GM12878 (cell line): ENCODE results near the gene AEBP1.

Source experiments
- CUX1 ChIP-seq: IDR thresholded peaks from 2 replicates; pipeline ENCODE4 v1.6.1; 2012; ENCODE audit warnings: improper control_type of control experiment, low read depth, low read length; ENCODE audit not compliant: insufficient replicate concordance
- EP300 ChIP-seq, 2 experiments: fragments of 150-350 bp in 1 of 2; IDR thresholded peaks; 2 replicates each; pipeline ENCODE4 v1.6.1; 2011 to 2012; ENCODE audit warnings: low read depth in 2 of 2, low read length in 2 of 2, borderline replicate concordance in 1 of 2, improper control_type of control experiment in 1 of 2, inconsistent platforms in 1 of 2; ENCODE audit not compliant: control insufficient read depth in 1 of 2
- FOS ChIP-seq: IDR thresholded peaks from 3 replicates; pipeline ENCODE4 v1.6.1; 2011; ENCODE audit warnings: borderline replicate concordance; ENCODE audit not compliant: insufficient read length; ENCODE audit errors: extremely low read depth
- HDAC2 ChIP-seq: fragments of 200-600 bp; sonication (generic); IDR thresholded peaks from 2 replicates; pipeline ENCODE4 v1.6.1; 2017
- POLR2A ChIP-seq: IDR thresholded peaks from 2 replicates; pipeline ENCODE4 v1.6.1; 2011; ENCODE audit warnings: low read depth, mild to moderate bottlenecking, low read length
- RFX5 ChIP-seq: IDR thresholded peaks from 2 replicates; pipeline ENCODE4 v1.6.1; 2011; ENCODE audit warnings: low read depth, low read length, improper control_type of control experiment
- SMC3 ChIP-seq: IDR thresholded peaks from 2 replicates; pipeline ENCODE4 v1.6.1; 2011; ENCODE audit warnings: low read length, improper control_type of control experiment, borderline replicate concordance
- SREBF1 ChIP-seq: IDR thresholded peaks from 2 replicates; pipeline ENCODE4 v1.6.1; 2012; ENCODE audit warnings: mild to moderate bottlenecking, low read length
- SRF ChIP-seq, 2 experiments: IDR thresholded peaks; 2 replicates each; pipeline ENCODE4 v1.6.1; 2011; ENCODE audit warnings: low read depth in 2 of 2, low read length in 2 of 2, mild to moderate bottlenecking in 1 of 2, moderate library complexity in 1 of 2
- SUZ12 ChIP-seq: fragments of 200-600 bp; sonication (generic); IDR thresholded peaks from one replicate; pipeline ENCODE4 v1.6.1; 2018; ENCODE audit warnings: antibody characterized with exemption, mild to moderate bottlenecking; ENCODE audit not compliant: unreplicated experiment
- ZBTB33 ChIP-seq: fragments of 450-650 bp; IDR thresholded peaks from 2 replicates; pipeline ENCODE4 v1.6.1; 2017; ENCODE audit warnings: mild to moderate bottlenecking
- ZNF687 ChIP-seq: fragments of 450-650 bp; IDR thresholded peaks from 2 replicates; pipeline ENCODE4 v1.6.1; 2017; ENCODE audit warnings: mild to moderate bottlenecking, moderate library complexity
- TF ChIP-seq, protein P1 (sequence below): IDR thresholded peaks from 2 replicates; pipeline ENCODE4 v1.6.1; 2012; ENCODE audit warnings: mild to moderate bottlenecking, low read depth, low read length
- TF ChIP-seq, protein P2 (sequence below), 3 experiments: IDR thresholded peaks in 2 of 3; conservative IDR thresholded peaks in 1 of 3; 2 replicates each; pipeline ENCODE4 v1.5.1; 2011; ENCODE audit warnings: low read depth in 3 of 3, low read length in 3 of 3, mild to moderate bottlenecking in 3 of 3, control low read depth in 2 of 3, moderate library complexity in 2 of 3, inconsistent platforms in 1 of 3, mixed read lengths in 1 of 3; ENCODE audit not compliant: control insufficient read depth in 2 of 3, insufficient read depth in 1 of 3; ENCODE audit errors: extremely low read depth in 1 of 3

DNA sequence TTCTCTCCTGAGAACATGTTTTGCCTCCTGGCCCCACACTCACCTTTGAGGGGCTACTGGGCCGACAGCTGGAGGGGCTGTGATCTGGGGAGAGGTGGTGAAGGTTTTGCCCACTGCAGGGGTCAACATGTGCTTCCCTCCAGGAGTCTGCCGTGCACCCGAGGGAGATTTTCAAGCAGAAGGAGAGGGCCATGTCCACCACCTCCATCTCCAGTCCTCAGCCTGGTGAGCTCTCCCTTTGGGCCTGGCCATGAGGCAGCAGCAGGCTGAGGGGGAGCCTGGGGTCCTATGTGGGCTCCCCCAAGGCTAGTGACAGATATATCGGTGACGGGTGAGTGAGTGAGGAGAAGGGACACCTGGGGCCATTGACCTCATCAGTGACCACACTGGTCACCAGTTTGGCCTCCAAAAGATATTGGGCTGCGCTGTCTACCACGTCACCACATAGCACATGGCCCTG, 45.4 kb upstream of the AEBP1 start:
- TF ChIP-seq CUX1 (no peak), EP300 (IDR thresholded peaks at IDR 0.05; ENCODE audit: borderline replicate concordance in 1 of 2, control insufficient read depth in 1 of 2, low read depth in 2 of 2, low read length in 2 of 2) (no peak), SRF (IDR thresholded peaks at IDR 0.05; ENCODE audit: low read depth in 2 of 2, low read length in 2 of 2) (no peak), HDAC2 (no peak), FOS (no peak), SREBF1 (no peak), SUZ12 (no peak), ZNF687 (no peak), SMC3 (no peak), RFX5 (no peak), ZBTB33 (no peak), POLR2A (no peak)
- TF ChIP-seq, protein P1, sequence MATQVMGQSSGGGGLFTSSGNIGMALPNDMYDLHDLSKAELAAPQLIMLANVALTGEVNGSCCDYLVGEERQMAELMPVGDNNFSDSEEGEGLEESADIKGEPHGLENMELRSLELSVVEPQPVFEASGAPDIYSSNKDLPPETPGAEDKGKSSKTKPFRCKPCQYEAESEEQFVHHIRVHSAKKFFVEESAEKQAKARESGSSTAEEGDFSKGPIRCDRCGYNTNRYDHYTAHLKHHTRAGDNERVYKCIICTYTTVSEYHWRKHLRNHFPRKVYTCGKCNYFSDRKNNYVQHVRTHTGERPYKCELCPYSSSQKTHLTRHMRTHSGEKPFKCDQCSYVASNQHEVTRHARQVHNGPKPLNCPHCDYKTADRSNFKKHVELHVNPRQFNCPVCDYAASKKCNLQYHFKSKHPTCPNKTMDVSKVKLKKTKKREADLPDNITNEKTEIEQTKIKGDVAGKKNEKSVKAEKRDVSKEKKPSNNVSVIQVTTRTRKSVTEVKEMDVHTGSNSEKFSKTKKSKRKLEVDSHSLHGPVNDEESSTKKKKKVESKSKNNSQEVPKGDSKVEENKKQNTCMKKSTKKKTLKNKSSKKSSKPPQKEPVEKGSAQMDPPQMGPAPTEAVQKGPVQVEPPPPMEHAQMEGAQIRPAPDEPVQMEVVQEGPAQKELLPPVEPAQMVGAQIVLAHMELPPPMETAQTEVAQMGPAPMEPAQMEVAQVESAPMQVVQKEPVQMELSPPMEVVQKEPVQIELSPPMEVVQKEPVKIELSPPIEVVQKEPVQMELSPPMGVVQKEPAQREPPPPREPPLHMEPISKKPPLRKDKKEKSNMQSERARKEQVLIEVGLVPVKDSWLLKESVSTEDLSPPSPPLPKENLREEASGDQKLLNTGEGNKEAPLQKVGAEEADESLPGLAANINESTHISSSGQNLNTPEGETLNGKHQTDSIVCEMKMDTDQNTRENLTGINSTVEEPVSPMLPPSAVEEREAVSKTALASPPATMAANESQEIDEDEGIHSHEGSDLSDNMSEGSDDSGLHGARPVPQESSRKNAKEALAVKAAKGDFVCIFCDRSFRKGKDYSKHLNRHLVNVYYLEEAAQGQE: no peak
- TF ChIP-seq, protein P2, sequence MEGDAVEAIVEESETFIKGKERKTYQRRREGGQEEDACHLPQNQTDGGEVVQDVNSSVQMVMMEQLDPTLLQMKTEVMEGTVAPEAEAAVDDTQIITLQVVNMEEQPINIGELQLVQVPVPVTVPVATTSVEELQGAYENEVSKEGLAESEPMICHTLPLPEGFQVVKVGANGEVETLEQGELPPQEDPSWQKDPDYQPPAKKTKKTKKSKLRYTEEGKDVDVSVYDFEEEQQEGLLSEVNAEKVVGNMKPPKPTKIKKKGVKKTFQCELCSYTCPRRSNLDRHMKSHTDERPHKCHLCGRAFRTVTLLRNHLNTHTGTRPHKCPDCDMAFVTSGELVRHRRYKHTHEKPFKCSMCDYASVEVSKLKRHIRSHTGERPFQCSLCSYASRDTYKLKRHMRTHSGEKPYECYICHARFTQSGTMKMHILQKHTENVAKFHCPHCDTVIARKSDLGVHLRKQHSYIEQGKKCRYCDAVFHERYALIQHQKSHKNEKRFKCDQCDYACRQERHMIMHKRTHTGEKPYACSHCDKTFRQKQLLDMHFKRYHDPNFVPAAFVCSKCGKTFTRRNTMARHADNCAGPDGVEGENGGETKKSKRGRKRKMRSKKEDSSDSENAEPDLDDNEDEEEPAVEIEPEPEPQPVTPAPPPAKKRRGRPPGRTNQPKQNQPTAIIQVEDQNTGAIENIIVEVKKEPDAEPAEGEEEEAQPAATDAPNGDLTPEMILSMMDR (IDR thresholded peaks at IDR 0.05 in 2 of 3, conservative IDR thresholded peaks at IDR 0.05 in 1 of 3; ENCODE audit: control insufficient read depth in 2 of 3, extremely low read depth in 1 of 3, insufficient read depth in 1 of 3, low read depth in 3 of 3, low read length in 3 of 3): no peak
